ENCODE data around the gene C2CD2.

- no peak for TF ChIP-seq CTCF (IDR thresholded peaks at IDR 0.05)
- no peak for TF ChIP-seq POLR2AphosphoS5 (IDR thresholded peaks at IDR 0.05)
- TF ChIP-seq POLR2A (IDR thresholded peaks at IDR 0.05): no peak
These were observed 58.8 kb downstream of the C2CD2 start for GRCh38 chr21:41894922-41895557.

Data from prostate gland (tissue), 2 donors.